HS-5 (cell line): Measurements from ENCODE around the gene GPR176.
A peak's percentile ranks its signal among the peaks of the same experiment; 100 is the strongest.
"Not testable (repeated sequence)": the region's sequence is repeated elsewhere in the genome, so short reads cannot be mapped to it uniquely, and the experiment has no call there.

Experiments
- DNase-seq: peaks from one replicate; pipeline ENCODE4 v3.0.0-alpha.2; 2012; ENCODE audit warnings: low read depth

The GPR176 gene

GRCh38 chr15:39857132-39857531 is 62.9 kb downstream of the GPR176 start:
- no peak for DNase-seq

DNA sequence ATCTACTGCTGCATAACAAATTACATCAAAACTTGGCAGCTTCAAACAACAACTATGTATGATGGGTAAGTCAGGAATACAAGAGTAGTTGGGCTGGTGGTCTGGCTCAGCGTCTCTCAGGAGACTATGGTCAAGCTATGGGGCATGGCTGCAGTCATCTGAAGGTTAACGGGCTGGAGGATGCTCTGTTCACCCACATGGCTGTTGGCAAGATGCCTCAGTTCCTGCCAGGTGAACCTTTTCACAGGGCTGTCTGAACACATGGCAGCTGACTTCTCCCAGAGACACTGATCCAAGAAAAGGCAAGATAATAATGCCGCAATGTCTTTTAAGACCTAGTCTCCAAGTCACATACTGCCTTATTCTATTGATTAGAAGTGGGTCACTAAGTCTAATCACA is 63.7 kb downstream of the GPR176 start:
- DNase-seq: no peak

DNA sequence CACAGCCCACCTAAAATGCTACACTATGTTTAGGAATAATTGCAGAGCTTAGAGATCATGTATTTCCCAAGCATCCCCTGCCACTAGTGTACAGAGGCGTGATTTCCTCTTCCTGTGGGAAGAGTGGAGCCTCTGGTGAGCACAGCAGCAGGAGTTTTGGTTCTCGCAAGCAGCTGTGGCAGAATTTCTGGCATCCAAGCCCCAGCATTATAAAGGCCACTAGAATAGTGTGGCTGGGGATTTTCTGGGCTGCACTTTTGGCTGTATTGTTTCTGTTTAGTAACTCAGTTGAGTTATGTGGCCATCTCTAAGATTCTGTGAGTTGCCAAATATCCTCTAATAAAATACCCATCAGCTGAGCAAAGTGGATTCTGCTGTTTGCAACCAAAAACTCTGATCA is 64.7 kb downstream of the GPR176 start:
- DNase-seq: no peak

DNA sequence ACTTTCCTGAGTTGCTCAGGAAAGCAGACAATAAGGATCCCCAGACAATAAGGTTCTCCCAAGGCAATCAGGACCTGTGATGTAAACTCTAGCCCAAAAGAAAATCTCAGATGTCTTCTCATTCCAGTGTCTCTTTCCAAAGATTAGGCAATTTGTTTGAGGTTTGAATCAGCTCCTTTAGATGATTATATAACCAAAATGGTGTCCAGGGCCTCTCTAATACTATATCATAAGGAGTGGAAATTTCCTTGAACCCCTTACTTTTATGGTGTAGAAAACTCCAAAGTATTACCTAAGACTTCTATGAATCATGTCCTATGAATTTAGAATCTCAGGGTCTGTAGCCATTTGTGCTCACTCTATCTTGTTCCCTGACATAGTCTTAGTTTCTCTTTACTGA is 65.9 kb downstream of the GPR176 start:
- DNase-seq: peak; percentile 40

DNA sequence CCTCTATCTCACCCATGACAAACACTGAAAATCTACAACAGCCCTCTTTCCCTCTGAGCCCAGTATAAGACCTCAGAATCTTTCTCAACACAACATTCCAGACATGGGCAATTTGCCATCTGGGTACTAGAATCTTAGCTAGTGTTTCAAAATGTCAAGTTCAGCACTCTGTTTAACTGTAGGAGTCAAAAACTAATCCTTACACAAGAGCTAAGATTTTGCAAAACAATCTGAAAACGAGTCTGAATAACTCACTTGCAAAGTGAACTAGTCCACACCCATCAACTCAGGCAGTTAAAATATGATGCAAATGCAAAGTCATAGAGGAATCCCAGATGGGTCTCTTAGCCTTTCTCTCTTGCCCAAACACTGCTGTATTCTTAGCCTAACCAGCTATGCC is 67.8 kb downstream of the GPR176 start:
- no peak for DNase-seq

GRCh38 chr15:39851500-39852092 is 68.5 kb downstream of the GPR176 start:
- DNase-seq: no peak

GRCh38 chr15:39850436-39850835 is 69.6 kb downstream of the GPR176 start:
- no peak for DNase-seq

DNA sequence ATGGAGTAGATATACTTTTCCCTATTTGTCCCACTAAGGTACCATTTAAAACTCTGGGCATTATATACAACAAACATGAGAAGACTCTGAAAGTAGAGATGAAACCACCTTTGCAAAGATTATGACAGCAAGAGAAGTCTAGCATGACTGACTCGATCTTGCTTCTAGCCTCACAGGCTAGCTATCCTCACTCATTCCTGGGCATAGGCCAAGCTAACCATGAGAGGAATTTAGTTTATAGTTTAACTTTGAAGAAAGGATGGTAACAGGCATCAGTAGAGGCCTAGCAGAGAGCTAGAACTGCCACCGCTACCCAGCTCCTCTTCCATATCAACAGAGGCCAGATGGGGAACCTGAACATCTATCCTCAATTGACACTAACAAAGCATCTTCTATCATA is 74.0 kb downstream of the GPR176 start:
- no peak for DNase-seq

- no peak for DNase-seq
These were observed 74.5 kb downstream of the GPR176 start for GRCh38 chr15:39845582-39845981.

- DNase-seq: no peak
These were observed 76.5 kb downstream of the GPR176 start for GRCh38 chr15:39843565-39843964.

DNA sequence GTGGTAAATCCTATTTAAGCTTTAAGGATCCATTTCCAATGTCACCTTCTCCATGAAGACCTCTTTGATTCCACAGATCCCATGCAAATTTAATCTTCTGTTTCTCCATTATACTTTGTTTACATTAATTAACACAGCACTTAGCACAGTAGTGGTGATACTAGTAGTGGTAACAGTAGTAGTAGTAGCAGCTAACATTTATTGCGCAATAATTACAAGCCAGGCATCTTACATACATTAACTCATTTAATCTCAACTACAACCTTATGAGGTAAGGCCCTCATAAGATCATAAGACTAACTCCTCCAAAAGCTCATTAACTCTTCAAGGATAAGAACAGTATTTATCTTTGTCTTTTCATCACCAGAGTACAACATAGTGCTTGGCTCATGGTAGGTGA is 82.6 kb downstream of the GPR176 start:
- DNase-seq: no peak

- DNase-seq: no peak
These were observed 84.5 kb downstream of the GPR176 start for GRCh38 chr15:39835550-39835949.

- peak; percentile 56 for DNase-seq
These were observed 85.8 kb downstream of the GPR176 start for GRCh38 chr15:39834256-39834655.

- peak; percentile 74 for DNase-seq
These were observed 86.5 kb downstream of the GPR176 start for GRCh38 chr15:39833515-39833981.

DNA sequence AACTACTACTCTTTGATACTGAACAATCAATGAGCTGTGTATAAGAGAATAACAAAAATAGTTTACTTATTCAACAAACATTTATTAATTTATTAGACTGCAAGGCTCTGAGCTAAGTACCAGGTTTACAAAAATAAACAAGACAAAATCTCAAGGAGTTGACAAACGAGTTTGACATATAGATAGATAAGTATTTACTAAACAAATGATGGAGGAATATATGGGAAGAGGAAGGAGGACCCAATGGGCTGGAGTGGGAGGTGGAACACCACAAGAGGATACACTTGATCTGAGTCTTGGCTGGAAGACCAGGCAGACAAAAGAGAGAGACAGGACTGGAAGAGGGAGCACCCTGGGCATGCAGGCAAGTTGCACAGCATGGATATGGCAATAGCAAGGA is 89.9 kb downstream of the GPR176 start:
- DNase-seq: no peak

DNA sequence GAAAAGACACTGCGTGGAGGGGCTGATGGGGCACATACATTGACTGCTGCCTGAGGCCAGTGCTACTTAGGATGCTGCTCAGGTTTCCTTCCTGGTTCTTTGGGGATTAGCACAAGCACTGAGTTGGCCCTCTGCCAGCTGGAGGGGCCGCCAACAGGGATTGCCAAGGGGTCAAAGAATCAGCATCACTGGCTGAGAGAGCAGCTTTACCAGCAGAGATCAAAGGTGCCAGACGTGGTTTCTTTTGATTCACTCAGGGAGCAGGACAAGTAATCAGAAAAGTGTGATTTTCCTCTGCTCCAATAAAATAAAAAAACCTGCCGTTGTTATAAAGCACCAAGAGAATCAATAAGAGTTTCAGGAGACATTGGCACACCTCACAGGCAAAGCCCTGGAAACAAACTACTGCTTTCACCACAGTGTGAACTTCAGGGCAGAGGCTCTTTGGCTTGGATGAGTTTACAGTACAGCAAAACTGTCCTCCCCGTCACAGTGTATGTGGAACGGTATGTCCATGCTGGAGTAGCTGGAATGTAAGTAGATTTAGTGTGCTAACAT is 91.6 kb downstream of the GPR176 start:
- no peak for DNase-seq

- DNase-seq: no peak
These were observed 93.1 kb downstream of the GPR176 start for GRCh38 chr15:39826975-39827374.

- no peak for DNase-seq
These were observed 96.4 kb downstream of the GPR176 start for GRCh38 chr15:39823634-39824033.

DNA sequence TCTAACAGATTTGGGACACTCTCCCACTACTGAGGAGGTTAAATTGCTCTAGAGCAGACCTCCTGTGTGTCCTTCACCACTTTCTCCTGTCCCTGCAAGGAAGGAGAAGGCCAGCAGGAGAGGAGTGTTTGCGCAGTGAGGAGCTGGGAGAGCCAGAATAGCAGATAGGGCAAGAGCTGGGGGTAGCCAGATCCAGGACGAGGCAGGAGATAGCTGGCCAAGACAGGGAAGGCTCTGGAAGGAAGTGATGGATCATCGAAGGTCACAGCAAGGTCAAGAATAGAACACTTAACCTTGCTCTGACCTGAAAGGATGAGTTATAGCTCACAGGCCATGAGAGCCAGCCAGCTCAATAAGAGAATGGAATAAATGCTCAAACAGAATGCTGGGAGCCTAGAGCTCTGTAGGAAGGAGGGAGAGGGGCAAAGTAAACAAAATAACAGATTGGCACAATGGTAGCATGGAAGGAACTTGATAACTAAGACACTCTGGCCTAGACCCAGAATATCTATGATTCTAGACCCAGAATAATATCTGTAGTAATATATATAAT is 99.9 kb downstream of the GPR176 start:
- no peak for DNase-seq

- DNase-seq: no peak
These were observed 100.5 kb downstream of the GPR176 start for GRCh38 chr15:39819533-39819932.

DNA sequence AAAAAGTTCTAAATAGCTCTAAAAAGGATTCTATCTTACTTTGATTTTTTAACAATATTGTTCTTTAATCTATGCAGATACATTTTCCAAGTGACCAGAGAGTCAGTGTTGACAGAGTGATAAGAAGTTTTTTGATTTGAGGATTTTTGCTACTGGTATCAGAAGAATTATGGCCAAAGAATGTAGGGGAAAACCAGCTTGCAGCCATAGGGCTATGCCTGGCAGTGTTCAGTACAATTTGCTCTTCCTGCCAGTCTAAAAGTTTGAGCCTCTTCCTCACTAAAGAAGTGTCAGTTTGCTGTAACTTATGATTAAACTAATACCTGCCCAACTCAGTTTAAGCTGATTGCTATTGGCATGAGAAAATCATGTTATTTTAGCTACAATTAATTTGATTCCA is 102.2 kb downstream of the GPR176 start:
- DNase-seq: no peak

GRCh38 chr15:39814489-39814888 is 105.6 kb downstream of the GPR176 start:
- no peak for DNase-seq

GRCh38 chr15:39812651-39813050 is 107.4 kb downstream of the GPR176 start:
- not testable (repeated sequence) for DNase-seq

- no peak for DNase-seq
These were observed 111.2 kb downstream of the GPR176 start for GRCh38 chr15:39808909-39809308.
